ENCODE measurements around the gene PTX4.

- TF ChIP-seq, protein P1, sequence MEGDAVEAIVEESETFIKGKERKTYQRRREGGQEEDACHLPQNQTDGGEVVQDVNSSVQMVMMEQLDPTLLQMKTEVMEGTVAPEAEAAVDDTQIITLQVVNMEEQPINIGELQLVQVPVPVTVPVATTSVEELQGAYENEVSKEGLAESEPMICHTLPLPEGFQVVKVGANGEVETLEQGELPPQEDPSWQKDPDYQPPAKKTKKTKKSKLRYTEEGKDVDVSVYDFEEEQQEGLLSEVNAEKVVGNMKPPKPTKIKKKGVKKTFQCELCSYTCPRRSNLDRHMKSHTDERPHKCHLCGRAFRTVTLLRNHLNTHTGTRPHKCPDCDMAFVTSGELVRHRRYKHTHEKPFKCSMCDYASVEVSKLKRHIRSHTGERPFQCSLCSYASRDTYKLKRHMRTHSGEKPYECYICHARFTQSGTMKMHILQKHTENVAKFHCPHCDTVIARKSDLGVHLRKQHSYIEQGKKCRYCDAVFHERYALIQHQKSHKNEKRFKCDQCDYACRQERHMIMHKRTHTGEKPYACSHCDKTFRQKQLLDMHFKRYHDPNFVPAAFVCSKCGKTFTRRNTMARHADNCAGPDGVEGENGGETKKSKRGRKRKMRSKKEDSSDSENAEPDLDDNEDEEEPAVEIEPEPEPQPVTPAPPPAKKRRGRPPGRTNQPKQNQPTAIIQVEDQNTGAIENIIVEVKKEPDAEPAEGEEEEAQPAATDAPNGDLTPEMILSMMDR (IDR thresholded peaks at IDR 0.05; ENCODE audit: low read length), result no peak
- TF ChIP-seq EZH2 (optimal IDR thresholded peaks at IDR 0.05; ENCODE audit: low read depth, low read length), result no peak
- TF ChIP-seq EZH2phosphoT487 (IDR thresholded peaks at IDR 0.05; ENCODE audit: low read length), result no peak
These were observed 34.2 kb downstream of the PTX4 start for GRCh38 chr16:1454561-1454960.

Measured in MM.1S (cell line).